LoVo (cell line): ENCODE measurements around the gene DDX56.
A peak's percentile ranks its signal among the peaks of the same experiment; 100 is the strongest.
"Not testable (repeated sequence)": the region's sequence is repeated elsewhere in the genome, so short reads cannot be mapped to it uniquely, and the experiment has no call there.

ENCODE experiments used
- DNase-seq: peaks from one replicate; pipeline ENCODE4 v3.0.0-alpha.2; 2016; ENCODE audit warnings: low spot score

Gene DDX56

GRCh38 chr7:44563171-44563679, 10.5 kb downstream of the DDX56 start:
- no peak for DNase-seq

DNA sequence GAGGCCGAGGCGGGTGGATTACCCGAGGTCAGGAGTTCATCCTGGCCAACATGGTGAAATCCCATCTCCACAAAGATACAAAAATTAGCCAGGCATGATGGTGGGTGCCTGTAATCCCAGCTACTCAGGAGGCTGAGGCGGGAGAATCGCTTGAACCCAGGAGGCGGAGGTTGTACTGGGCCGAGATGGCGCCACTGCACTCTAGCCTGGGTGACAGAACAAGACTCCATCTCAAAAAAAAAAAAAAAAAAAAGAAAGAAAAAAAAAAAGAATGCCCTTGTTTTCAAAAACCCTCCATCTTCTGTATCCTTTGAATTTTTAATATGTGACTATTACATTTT, 11.1 kb downstream of the DDX56 start:
- DNase-seq = not testable (repeated sequence)

DNA sequence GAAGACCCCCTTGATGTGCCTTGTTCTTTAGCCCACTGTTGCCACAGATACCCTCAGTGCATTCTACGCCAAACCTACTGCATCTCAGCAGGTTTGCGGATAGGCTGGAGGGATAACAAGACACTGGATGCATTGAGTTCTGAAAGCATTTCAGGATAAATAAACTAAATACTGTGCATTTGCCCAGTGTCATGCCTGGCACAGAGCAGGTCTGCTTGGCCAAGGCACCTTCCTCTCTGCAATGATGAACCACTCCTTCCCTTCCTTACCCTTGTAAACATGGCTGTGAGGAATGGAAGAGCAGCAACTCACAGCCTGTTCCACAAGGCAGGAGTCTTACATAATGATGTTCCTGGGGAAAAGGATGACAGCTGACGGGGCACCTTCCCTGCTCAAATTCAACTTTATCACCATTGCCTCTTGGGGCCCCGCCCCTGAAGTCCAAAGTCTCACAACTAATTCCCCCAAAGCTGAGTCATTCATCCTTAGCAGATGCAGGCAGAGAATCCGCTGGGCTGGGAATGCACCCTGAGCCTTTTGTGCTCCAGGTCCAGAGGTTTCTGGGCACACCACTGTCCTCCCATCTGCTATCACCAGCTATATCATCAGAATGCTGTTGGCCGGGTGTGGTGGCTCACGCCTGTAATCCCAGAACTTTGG, 11.6 kb downstream of the DDX56 start:
- DNase-seq = peak; percentile 88

- DNase-seq = no peak
Measured at GRCh38 chr7:44561481-44561880, 12.2 kb downstream of the DDX56 start.

DNA sequence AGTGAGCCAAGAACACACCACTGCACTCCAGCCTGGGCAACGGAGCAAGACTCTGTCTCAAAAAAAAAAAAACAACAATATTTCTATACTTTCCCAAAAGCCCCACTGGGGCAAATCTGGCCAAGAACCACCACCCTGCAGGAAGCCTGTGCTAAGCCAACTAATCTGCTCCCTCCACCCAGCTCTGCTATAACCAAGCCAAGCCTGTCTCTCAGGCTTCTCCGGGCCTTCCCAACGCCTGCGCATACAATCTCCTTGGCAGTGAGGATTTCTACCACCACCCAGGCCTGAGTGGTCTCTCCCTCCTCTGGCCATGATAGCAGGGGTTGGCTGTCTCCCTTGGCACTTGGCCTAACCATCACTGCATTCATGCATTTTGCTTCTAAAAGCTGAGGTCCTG, 14.2 kb downstream of the DDX56 start:
- no peak for DNase-seq

- no peak for DNase-seq
Measured at GRCh38 chr7:44557485-44557884, 16.2 kb downstream of the DDX56 start.

- no peak for DNase-seq
Measured at GRCh38 chr7:44555350-44555749, 18.4 kb downstream of the DDX56 start.

- DNase-seq = not testable (repeated sequence)
Measured at GRCh38 chr7:44552473-44553005, 21.2 kb downstream of the DDX56 start.

- DNase-seq = no peak
Measured at GRCh38 chr7:44549457-44549856, 24.3 kb downstream of the DDX56 start.

DNA sequence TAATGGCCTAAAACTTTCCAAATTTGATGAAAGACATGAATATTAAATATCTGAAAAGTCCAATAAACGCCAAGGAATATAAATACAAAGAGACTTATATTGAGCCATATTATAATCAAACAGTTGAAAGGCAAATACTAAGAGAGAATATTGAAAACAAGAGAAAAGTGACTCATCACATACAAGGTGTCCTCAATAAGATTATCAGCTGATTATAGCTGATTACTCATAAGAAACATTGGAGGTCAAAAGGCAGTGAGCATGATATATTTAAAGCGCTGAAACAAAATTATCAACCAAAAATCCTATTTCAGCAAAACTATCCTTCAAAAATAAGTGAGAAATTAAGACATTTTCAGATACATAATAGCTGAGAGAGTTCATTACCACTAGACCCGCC, 24.8 kb downstream of the DDX56 start:
- no peak for DNase-seq

GRCh38 chr7:44547536-44548231, 26.0 kb downstream of the DDX56 start:
- DNase-seq = no peak

DNA sequence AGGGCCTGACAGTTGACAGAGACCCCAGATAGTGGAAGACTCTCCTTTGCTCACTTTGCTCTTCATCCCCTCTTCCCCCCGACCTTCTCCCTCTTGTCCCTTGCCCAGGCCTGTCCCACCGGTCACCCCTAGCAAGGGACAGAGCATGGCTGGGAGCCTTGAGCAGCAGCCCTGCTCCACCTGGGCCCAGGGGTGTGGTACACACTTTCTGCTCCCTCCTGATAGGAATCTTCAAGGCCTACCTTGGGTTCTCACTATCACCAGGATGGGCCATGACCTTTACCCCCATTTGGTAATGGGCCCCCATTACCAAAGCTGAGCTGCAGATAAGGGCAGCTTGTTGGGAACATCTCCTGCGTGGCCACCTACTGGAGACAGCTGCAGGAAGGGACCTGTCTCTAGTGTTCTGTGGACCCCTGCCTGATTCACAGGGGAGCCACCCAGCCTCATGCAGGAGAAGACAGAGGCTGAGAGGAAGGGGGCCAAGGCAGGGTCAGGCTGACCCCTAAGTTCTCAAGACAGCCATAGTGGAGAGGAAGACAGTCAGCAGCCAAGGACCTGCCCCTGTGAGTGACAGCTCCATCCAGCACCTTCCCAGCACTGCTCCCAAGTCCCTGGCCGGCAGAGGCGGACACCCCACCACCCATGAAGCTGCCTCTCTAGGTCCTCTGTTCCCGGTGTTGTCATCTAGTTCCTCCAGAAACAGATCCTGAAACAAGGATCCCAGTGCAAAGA, 31.7 kb downstream of the DDX56 start:
- no peak for DNase-seq

- DNase-seq = no peak
Measured at GRCh38 chr7:44541028-44541869, 32.5 kb downstream of the DDX56 start, which contains the start of gene NPC1L1. Gene NPC1L1, minus strand, starts transcription at chr7:44541330. Its CDS starts 71 bp downstream, at chr7:44541259.

DNA sequence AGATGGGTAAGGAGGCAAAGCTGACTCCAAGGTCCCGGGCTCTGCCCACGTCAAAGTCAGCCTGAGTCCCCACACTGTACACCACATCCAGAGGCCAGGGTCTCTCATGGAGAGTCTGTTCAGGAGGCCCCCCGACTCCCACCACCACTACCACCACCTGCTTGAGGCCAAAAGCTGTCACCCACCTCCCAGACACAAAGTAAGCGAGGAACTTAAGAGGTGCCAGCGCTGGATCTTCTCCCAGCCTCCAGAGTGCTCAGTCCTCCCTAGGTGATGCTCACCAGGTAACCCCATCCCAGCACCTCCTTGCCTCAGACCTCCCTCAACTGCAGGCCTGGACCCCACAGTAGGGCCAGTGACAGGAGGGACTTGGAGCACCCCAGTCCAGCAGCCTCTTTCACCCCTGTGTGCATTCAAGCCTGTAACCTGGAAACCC, 33.1 kb downstream of the DDX56 start:
- DNase-seq = no peak

DNA sequence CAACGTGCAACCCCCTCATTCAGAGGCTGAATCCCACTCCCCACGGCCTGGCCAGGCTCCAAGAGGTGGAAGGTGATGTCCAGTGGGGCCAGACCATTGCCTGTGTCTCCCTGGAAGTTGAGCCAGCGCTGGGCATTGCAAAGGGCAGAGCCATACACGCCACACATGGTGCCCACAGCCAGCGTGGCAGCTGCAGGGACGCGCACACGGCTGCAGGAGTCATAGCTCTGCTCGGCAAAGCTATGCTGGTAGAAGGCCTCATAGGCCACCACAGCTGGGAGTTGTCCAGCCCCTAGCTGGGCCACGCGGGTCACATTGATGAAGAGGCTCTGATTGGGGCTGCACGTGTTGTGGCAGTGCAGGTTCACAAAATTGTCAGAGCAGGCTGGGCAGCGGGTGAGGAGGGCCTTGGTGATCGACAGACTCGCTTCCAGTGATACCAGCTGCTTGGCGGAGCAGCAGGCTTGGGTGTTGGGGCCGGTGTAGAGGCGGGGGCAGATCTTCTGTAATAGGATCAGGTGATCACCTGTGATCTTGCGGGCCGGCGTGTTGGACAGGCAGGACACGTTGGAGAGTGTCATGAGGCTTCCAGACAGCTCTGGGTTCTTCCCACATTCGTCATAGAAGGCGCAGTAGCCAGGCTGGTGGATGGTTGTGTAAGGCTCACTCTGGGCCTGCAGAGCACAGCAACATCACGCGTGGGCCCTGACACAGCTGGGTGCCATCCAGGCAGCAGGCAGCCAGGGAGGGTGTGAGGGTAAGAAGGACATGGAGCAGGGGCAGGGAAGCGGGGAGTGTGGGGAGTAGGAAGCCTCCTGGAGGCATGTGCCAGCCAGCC, 33.8 kb downstream of the DDX56 start:
- DNase-seq = no peak

DNA sequence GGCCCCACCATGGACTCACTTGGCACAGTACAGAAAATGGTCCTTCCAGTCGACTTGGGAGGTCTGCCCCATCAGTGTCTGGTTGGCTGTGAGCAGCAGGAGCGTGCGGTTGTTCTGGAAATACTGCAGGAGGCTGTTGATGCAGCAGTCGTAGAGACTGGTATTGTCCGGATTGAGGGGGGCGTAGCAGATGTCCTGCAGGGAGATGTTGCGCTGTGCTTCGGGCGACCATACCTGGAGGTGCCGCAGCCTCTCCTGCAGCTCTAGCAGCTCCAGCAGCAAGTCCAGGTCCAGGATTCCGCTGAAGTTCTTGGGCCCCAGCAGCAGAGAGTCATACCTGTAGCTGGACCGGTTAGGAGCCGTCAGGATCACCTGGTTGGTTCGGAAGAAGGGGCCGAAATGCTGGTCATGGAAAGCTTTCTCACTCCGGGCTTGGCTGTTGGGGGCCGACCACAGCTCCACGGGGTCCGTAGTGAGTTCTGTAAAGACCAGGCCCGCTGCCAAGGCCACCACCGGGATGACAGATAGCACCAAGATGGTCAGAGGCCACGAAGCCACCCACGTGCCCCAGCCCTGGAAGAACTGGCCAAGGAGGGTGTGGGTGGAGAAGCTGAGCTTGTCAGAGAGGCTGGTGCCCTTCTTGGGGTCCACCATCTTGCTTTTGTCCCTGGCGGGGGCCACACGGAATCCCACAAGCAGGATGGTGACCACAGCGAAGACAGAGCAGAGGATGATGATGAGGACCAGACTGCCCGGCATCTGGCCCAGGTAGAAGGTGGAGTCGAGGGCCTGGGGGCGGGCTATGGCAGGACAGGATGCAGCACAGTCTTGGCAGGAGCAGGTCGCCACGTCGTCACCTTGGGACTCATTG, 34.7 kb downstream of the DDX56 start:
- no peak for DNase-seq

DNA sequence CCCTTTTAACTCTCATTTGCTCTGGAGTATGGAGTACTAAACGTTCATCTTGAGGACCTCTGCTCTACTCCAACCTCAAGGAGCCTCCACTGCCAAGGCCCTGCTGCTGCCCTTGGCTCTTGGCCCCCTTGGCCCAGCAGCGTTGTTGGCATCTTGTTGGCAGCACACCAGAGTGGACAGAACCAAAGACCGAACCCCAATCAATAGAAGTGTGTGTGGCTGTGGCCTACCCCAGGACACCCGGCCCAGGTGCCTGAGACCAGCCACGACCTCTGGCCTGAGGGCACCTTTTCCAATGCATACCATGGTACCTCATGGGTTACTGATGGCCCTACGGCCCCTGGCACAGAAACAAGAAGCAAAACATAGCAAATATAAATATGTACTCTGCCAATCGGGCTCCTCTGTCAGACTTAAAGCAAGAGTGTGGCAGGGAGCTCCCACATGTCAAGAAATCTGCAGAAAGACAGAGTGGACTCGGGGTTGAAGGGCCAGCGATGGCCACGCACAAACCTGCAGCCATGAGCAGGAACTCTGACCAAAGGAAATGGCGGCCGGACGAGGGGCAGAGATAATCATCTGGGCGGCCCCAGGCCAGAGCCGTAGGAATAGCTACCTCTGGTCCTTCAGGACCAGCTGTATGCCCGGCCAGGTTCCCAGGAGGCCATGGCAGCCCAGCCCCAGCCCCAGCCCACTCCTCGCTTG, 35.5 kb downstream of the DDX56 start:
- no peak for DNase-seq

- no peak for DNase-seq
Measured at GRCh38 chr7:44537442-44537841, 36.3 kb downstream of the DDX56 start.

- DNase-seq = no peak
Measured at GRCh38 chr7:44536090-44536489, 37.6 kb downstream of the DDX56 start.
